ENCODE data around the gene RALGPS2. TPM values are rescaled to one million over a fixed set of nuclear protein-coding genes. Genes with fewer than 3 reads are reported as not detected.
A peak's percentile ranks its signal among the peaks of the same experiment; 100 is the strongest.

The RALGPS2 gene
- polyA plus RNA-seq, 3 donors, result 2.0 to 4.2 (median 2.3) TPM

- Histone ChIP-seq H2AFZ (ENCODE audit: insufficient read depth, low read depth, low read length, poor library complexity, severe bottlenecking) (no peak overlapping the region), H3K9me3 (replicated peaks in 1 of 2; ENCODE audit: control insufficient read depth in 1 of 2, insufficient read depth in 1 of 2, low read length in 2 of 2) (no peaks in the 10 kb centered on the region), H3K27ac (ENCODE audit: low read depth in 1 of 2, low read length in 2 of 2) (no peak overlapping the region), H3K4me1 (ENCODE audit: control insufficient read depth in 1 of 2, insufficient read depth in 2 of 2, low read length in 2 of 2) (no peaks in the 10 kb centered on the region), H3K4me2 (replicated peaks; ENCODE audit: extremely low read depth, low read length, poor library complexity, severe bottlenecking) (no peak overlapping the region), H3K27me3 (ENCODE audit: control insufficient read depth in 2 of 2, insufficient read depth in 2 of 2, low read length in 2 of 2) (no peaks in the 10 kb centered on the region), H3K4me3 (replicated peaks in 1 of 3; ENCODE audit: low read depth in 2 of 3, low read length in 3 of 3) (no peak overlapping the region), H3K9ac (ENCODE audit: insufficient read depth, low read length, poor library complexity, severe bottlenecking) (no peak overlapping the region), H3K36me3 (replicated peaks in 1 of 2; ENCODE audit: control insufficient read depth in 1 of 2, insufficient read depth in 2 of 2, low read length in 2 of 2) (no peaks in the 10 kb centered on the region), H4K20me1 (ENCODE audit: insufficient read depth, low read length) (no peaks in the 10 kb centered on the region), H3K79me2 (ENCODE audit: insufficient read depth, low read length) (no peaks in the 10 kb centered on the region)
- WGBS (ENCODE audit: insufficient coverage), result no CpG with 5 or more reads among the region's 2 CpGs
- H3K9me3 Mint-ChIP-seq, result no peaks in the 10 kb centered on the region
- H3K27ac Mint-ChIP-seq, result peak overlapping the region in 1 of 7 donors; percentile 6
- TF ChIP-seq CTCF (IDR thresholded peaks at IDR 0.05), result no peak
- H3K36me3 Mint-ChIP-seq, result peaks cover 9 to 11% of the 10 kb centered on the region in 2 donors
- no peaks in the 10 kb centered on the region for H3K4me1 Mint-ChIP-seq
- H3K4me3 Mint-ChIP-seq, result no peak overlapping the region
- no peaks in the 10 kb centered on the region for H3K27me3 Mint-ChIP-seq (ENCODE audit: low read depth in 3 of 3)
- intact Hi-C loops (cut with micrococcal nuclease), result no loop called here
- no peak for DNase-seq
These were observed 56.7 kb downstream of the RALGPS2 start for GRCh38 chr1:178781533-178782330.

- Mint-ChIP-seq H3K4me3 (no peak overlapping the region), H3K9me3 (no peaks in the 10 kb centered on the region), H3K27ac (no peak overlapping the region), H3K4me1 (no peaks in the 10 kb centered on the region), H3K36me3 (peaks cover 8 to 13% of the 10 kb centered on the region in 2 donors), H3K27me3 (ENCODE audit: low read depth in 3 of 3) (peaks cover 0 to 1% (median 0%) of the 10 kb centered on the region in 3 donors)
- intact Hi-C loops (cut with micrococcal nuclease), result no loop called here
- Histone ChIP-seq H3K4me3 (replicated peaks in 1 of 3; ENCODE audit: low read depth in 2 of 3, low read length in 3 of 3) (no peak overlapping the region), H3K9ac (ENCODE audit: insufficient read depth, low read length, poor library complexity, severe bottlenecking) (no peak overlapping the region), H3K9me3 (replicated peaks in 1 of 2; ENCODE audit: control insufficient read depth in 1 of 2, insufficient read depth in 1 of 2, low read length in 2 of 2) (no peaks in the 10 kb centered on the region), H3K4me1 (ENCODE audit: control insufficient read depth in 1 of 2, insufficient read depth in 2 of 2, low read length in 2 of 2) (no peaks in the 10 kb centered on the region), H3K4me2 (replicated peaks; ENCODE audit: extremely low read depth, low read length, poor library complexity, severe bottlenecking) (no peak overlapping the region), H3K27me3 (ENCODE audit: control insufficient read depth in 2 of 2, insufficient read depth in 2 of 2, low read length in 2 of 2) (no peaks in the 10 kb centered on the region), H2AFZ (ENCODE audit: insufficient read depth, low read depth, low read length, poor library complexity, severe bottlenecking) (no peak overlapping the region), H3K27ac (ENCODE audit: low read depth in 1 of 2, low read length in 2 of 2) (no peak overlapping the region), H3K36me3 (replicated peaks in 1 of 2; ENCODE audit: control insufficient read depth in 1 of 2, insufficient read depth in 2 of 2, low read length in 2 of 2) (no peaks in the 10 kb centered on the region), H4K20me1 (ENCODE audit: insufficient read depth, low read length) (no peaks in the 10 kb centered on the region), H3K79me2 (ENCODE audit: insufficient read depth, low read length) (no peaks in the 10 kb centered on the region)
- no peak for DNase-seq
- WGBS (ENCODE audit: insufficient coverage), result no CpG with 5 or more reads among the region's 2 CpGs
- TF ChIP-seq CTCF (IDR thresholded peaks at IDR 0.05), result no peak
These were observed 59.1 kb downstream of the RALGPS2 start for GRCh38 chr1:178784131-178784536.
